Tibial artery (tissue), 4 donors: ENCODE measurements around the gene SUPT6H.

Experiments
- DNase-seq, 2 donors: peaks; one replicate each; pipeline ENCODE4 v3.0.0-alpha.2; 2019
- H3K27ac ChIP-seq, 2 donors: fragments of 200-600 bp; sonication (generic) in 1 of 2; 1 replicate in 1 of 2; 2 replicates in 1 of 2; pipeline ENCODE4 v1.5.1; 2018 to 2019; ENCODE audit warnings: mild to moderate bottlenecking in 1 of 2
- H3K27me3 ChIP-seq, 2 donors: fragments of 200-600 bp; sonication (generic) in 1 of 2; one replicate each; pipeline versions ENCODE4 v1.5.1 to v1.6.0; 2016 to 2019
- H3K36me3 ChIP-seq, 3 donors: fragments of 200-600 bp; sonication (generic) in 2 of 3; one replicate each; pipeline ENCODE4 v1.5.1; 2016 to 2019; ENCODE audit warnings: mild to moderate bottlenecking in 2 of 3
- H3K4me1 ChIP-seq, 4 donors: fragments of 200-600 bp; sonication (generic) in 2 of 4; 1 replicate in 3 of 4; 2 replicates in 1 of 4; pipeline ENCODE4 v1.5.1; 2016 to 2019
- H3K4me3 ChIP-seq, 2 donors: fragments of 200-600 bp; sonication (generic) in 1 of 2; 1 replicate in 1 of 2; 2 replicates in 1 of 2; pipeline ENCODE4 v1.5.1; 2018 to 2019; ENCODE audit warnings: mild to moderate bottlenecking in 2 of 2
- H3K9me3 ChIP-seq, 3 donors: fragments of 200-600 bp; sonication (generic) in 1 of 3; one replicate each; pipeline ENCODE4 v1.5.1; 2016 to 2019
- CTCF ChIP-seq, 2 experiments: fragments of 200-600 bp in 1 of 2; fragments of 450-650 bp in 1 of 2; IDR thresholded peaks; one replicate each; pipeline ENCODE4 v1.5.1; 2017 to 2019; ENCODE audit warnings: antibody characterized with exemption in 2 of 2, mild to moderate bottlenecking in 1 of 2, moderate library complexity in 1 of 2
- intact Hi-C: fragments of 100-400 bp; cut with DNase I; formaldehyde crosslinking; loops from one replicate; pipeline ENCODE4 v1.15.0; 2023; ENCODE audit warnings: low total_unique reads

The SUPT6H gene

GRCh38 chr17:28702752-28703150 lies 40.7 kb downstream of the SUPT6H start:
- Histone ChIP-seq H3K4me1 (no peaks in the 10 kb centered on the region), H3K9me3 (no peaks in the 10 kb centered on the region), H3K27ac (no peak overlapping the region), H3K4me3 (no peak overlapping the region), H3K36me3 (peaks cover 58 to 85% (median 65%) of the 10 kb centered on the region in 3 donors), H3K27me3 (no peaks in the 10 kb centered on the region)
- intact Hi-C loops: loop anchor here (5.0 kb wide), 1 partner anchor 40 kb away; the partner anchor contains the start of genes SDF2 and SUPT6H
- TF ChIP-seq CTCF (IDR thresholded peaks at IDR 0.05): no peak
- no peak for DNase-seq

- Histone ChIP-seq H3K9me3 (no peaks in the 10 kb centered on the region), H3K4me3 (no peak overlapping the region), H3K27me3 (no peaks in the 10 kb centered on the region), H3K36me3 (peaks cover 48 to 76% (median 56%) of the 10 kb centered on the region in 3 donors), H3K27ac (no peak overlapping the region), H3K4me1 (no peaks in the 10 kb centered on the region)
- intact Hi-C loops: loop anchor here (5.0 kb wide), 1 partner anchor 41 kb away; the partner anchor contains the start of genes SDF2 and SUPT6H
- DNase-seq: no peak
- TF ChIP-seq CTCF (IDR thresholded peaks at IDR 0.05): no peak
Observed at GRCh38 chr17:28703552-28704218, 41.7 kb downstream of the SUPT6H start.

- DNase-seq: no peak
- TF ChIP-seq CTCF (IDR thresholded peaks at IDR 0.05): no peak
- Histone ChIP-seq H3K27ac (no peak overlapping the region), H3K36me3 (peaks cover 42 to 69% (median 50%) of the 10 kb centered on the region in 3 donors), H3K9me3 (no peaks in the 10 kb centered on the region), H3K4me1 (no peaks in the 10 kb centered on the region), H3K4me3 (no peak overlapping the region), H3K27me3 (no peaks in the 10 kb centered on the region)
- intact Hi-C loops: loop anchor here (5.0 kb wide), 1 partner anchor 42 kb away; the partner anchor contains the start of genes SDF2 and SUPT6H
Observed at GRCh38 chr17:28704219-28704858, 42.3 kb downstream of the SUPT6H start.

GRCh38 chr17:28705074-28705659 lies 43.2 kb downstream of the SUPT6H start:
- Histone ChIP-seq H3K4me3 (no peak overlapping the region), H3K9me3 (no peaks in the 10 kb centered on the region), H3K4me1 (peaks cover 0 to 3% (median 0%) of the 10 kb centered on the region in 4 donors), H3K27me3 (no peaks in the 10 kb centered on the region), H3K36me3 (peaks cover 34 to 61% (median 41%) of the 10 kb centered on the region in 3 donors), H3K27ac (no peak overlapping the region)
- no peak for DNase-seq
- intact Hi-C loops: no loop called here
- TF ChIP-seq CTCF (IDR thresholded peaks at IDR 0.05): no peak

- no peak for TF ChIP-seq CTCF (IDR thresholded peaks at IDR 0.05)
- Histone ChIP-seq H3K4me3 (no peak overlapping the region), H3K9me3 (no peaks in the 10 kb centered on the region), H3K27ac (no peak overlapping the region), H3K27me3 (no peaks in the 10 kb centered on the region), H3K4me1 (peaks cover 0 to 7% (median 0%) of the 10 kb centered on the region in 4 donors), H3K36me3 (peaks cover 27 to 55% (median 35%) of the 10 kb centered on the region in 3 donors)
- DNase-seq: no peak
- intact Hi-C loops: no loop called here
Observed at GRCh38 chr17:28705728-28706334, 43.8 kb downstream of the SUPT6H start.
